C1 segment of cervical spinal cord (tissue), 14 donors: ENCODE data around the gene GJD4.

ENCODE experiments used
- DNase-seq, 14 donors: peaks; one replicate each; lab custom pipeline; 2025; lab: John Stamatoyannopoulos, UW

Gene GJD4

GRCh38 chr10:35579116-35579515 is 26.0 kb upstream of the GJD4 start:
- DNase-seq: no peak

- no peak for DNase-seq
Measured at GRCh38 chr10:35579726-35580422, 25.3 kb upstream of the GJD4 start.

GRCh38 chr10:35580423-35580770 is 24.7 kb upstream of the GJD4 start:
- no peak for DNase-seq

GRCh38 chr10:35581655-35582054 is 23.5 kb upstream of the GJD4 start:
- no peak for DNase-seq

GRCh38 chr10:35584946-35585345 is 20.2 kb upstream of the GJD4 start:
- no peak for DNase-seq

- no peak for DNase-seq
Measured at GRCh38 chr10:35585356-35585755, 19.8 kb upstream of the GJD4 start.

- no peak for DNase-seq
Measured at GRCh38 chr10:35585903-35586535, 19.1 kb upstream of the GJD4 start.

- no peak for DNase-seq
Measured at GRCh38 chr10:35588836-35589235, 16.3 kb upstream of the GJD4 start.

GRCh38 chr10:35592441-35592840 is 12.7 kb upstream of the GJD4 start:
- no peak for DNase-seq

- DNase-seq: no peak
Measured at GRCh38 chr10:35594115-35595079, 10.7 kb upstream of the GJD4 start.

- no peak for DNase-seq
Measured at GRCh38 chr10:35595106-35595505, 10.0 kb upstream of the GJD4 start.

GRCh38 chr10:35598379-35598778 is 6.8 kb upstream of the GJD4 start:
- DNase-seq: no peak

GRCh38 chr10:35600193-35600592 is 4.9 kb upstream of the GJD4 start:
- DNase-seq: no peak

- DNase-seq: no peak
Measured at GRCh38 chr10:35606430-35606829, 1.3 kb downstream of the GJD4 start.

- no peak for DNase-seq
Measured at GRCh38 chr10:35607475-35608327, 2.6 kb downstream of the GJD4 start.

GRCh38 chr10:35608328-35608672 is 3.2 kb downstream of the GJD4 start:
- no peak for DNase-seq

- DNase-seq: no peak
Measured at GRCh38 chr10:35611750-35612149, 6.6 kb downstream of the GJD4 start.

GRCh38 chr10:35612385-35613106 is 7.4 kb downstream of the GJD4 start:
- DNase-seq: no peak

GRCh38 chr10:35613107-35613440 is 7.9 kb downstream of the GJD4 start:
- no peak for DNase-seq

- no peak for DNase-seq
Measured at GRCh38 chr10:35613597-35614226, 8.6 kb downstream of the GJD4 start.

- no peak for DNase-seq
Measured at GRCh38 chr10:35614312-35614711, 9.2 kb downstream of the GJD4 start.
